Measurements from ENCODE around the gene IRAG1. TPM values are rescaled to one million over a fixed set of nuclear protein-coding genes. Genes with fewer than 3 reads are reported as not detected.

The IRAG1 gene
- polyA plus RNA-seq, 1 donor from 2014 or later = 0.18 TPM

DNA sequence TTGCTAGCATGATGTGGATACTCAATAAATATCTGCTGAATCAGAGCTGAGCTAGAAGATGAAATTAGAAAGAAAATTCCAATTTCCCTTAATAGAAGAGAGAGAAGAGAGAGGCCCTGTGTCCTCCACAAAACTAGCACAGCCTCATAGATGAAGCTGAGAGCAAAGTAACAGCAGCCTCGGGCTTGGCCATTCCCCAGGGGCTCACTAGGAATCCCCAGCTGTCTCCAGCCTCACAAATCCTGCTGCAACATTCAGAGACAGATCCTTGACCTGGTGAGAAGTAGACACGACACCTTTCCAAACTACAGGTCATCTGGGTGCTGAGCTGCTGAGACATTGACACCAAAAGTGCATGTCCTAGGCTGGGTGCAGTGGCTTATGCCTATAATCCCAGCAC lies 26.1 kb upstream of the IRAG1 start:
- Mint-ChIP-seq H3K27me3 (peaks cover 5% of the 10 kb centered on the region), H3K4me1 (peaks cover 0 to 3% (median 0%) of the 10 kb centered on the region in 3 donors), H3K9me3 (no peaks in the 10 kb centered on the region), H3K27ac (no peak overlapping the region), H3K36me3 (no peaks in the 10 kb centered on the region), H3K4me3 (no peak overlapping the region)

DNA sequence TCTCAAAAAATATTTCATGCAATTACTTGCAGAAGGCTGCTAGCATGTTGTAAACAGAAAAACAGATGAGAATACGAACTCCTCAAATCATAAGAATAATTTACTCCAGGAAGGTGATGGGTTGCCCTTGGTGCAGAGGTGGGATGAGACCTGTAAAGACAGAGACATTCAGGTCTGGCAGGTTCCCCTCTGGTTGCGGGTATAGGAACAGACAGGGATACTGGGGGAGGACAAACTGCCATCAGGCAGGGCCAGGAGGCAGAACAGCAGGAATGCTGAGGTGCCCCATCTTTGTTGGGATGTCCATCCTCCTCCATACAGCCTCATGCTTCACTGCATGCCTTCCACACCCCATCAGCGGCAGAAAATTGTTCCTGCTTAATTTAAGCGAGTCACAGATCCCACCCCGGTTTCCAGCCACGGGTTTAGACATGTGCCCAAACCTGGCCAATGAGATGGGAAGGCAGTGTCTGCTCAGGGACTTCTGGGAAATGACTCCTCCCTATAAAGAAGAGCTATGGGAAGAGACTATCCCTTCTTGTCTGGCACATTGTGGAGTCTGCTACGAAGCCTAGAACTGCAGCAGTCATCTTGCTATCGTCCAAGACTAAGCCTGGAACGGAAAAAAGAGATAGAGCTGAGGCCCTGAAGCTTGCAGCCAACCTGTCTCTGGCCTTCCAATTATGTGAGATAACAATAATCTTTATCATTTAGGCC lies 23.1 kb upstream of the IRAG1 start:
- H3K4me3 Mint-ChIP-seq = no peak overlapping the region

DNA sequence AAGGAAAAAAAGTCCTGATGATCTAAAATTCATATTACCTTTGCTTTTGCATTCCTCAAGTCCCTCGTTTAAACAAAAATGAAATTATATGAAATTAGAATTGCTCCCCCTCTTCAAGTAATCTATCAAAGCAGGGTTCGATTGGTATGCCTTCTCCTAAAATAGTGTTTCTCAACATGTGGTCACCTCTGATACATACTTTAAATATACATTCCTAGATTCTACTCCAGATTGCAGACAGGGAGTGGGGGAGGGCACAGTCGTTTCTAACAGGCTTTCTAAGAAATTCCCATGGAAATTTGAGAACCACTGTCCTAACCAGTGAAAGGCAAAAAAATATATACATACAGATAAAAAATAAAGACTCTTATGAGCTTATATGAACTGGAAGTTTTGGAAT lies 22.6 kb upstream of the IRAG1 start:
- H3K4me3 Mint-ChIP-seq = no peak overlapping the region
- no peaks in the 10 kb centered on the region for H3K9me3 Mint-ChIP-seq
- H3K4me1 Mint-ChIP-seq = no peaks in the 10 kb centered on the region
- no peak overlapping the region for H3K27ac Mint-ChIP-seq
- H3K36me3 Mint-ChIP-seq = no peaks in the 10 kb centered on the region
- H3K27me3 Mint-ChIP-seq = peaks cover 5% of the 10 kb centered on the region

More for the DNA sequence above, 23.1 kb upstream of the IRAG1 start:
- Mint-ChIP-seq H3K36me3 (no peaks in the 10 kb centered on the region), H3K27me3 (peaks cover 5% of the 10 kb centered on the region), H3K27ac (peak overlapping the region in 1 of 3 donors; percentile 59), H3K4me1 (no peaks in the 10 kb centered on the region), H3K9me3 (no peaks in the 10 kb centered on the region)

DNA sequence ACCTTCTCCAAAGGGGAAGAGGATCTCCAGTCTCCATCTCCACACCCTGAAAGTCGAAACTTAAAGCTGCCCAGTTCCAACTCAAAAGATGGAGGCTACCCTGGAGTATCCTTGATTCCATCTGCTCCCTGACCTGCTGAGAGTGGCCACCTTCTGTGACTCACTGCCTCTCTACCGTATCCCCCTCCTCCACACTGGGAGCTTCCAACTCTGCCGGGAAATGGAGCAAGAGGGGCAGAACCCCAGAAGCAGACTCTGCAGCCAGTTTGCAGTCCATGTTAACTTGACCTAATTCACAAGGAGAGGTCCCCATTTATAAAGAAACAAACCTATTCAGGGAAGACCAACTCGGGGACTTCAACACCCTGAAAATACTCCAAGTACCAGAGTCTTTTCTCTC lies 22.0 kb upstream of the IRAG1 start:
- Mint-ChIP-seq H3K27me3 (peaks cover 5% of the 10 kb centered on the region), H3K4me1 (no peaks in the 10 kb centered on the region), H3K27ac (no peak overlapping the region), H3K36me3 (no peaks in the 10 kb centered on the region), H3K4me3 (no peak overlapping the region), H3K9me3 (no peaks in the 10 kb centered on the region)

DNA sequence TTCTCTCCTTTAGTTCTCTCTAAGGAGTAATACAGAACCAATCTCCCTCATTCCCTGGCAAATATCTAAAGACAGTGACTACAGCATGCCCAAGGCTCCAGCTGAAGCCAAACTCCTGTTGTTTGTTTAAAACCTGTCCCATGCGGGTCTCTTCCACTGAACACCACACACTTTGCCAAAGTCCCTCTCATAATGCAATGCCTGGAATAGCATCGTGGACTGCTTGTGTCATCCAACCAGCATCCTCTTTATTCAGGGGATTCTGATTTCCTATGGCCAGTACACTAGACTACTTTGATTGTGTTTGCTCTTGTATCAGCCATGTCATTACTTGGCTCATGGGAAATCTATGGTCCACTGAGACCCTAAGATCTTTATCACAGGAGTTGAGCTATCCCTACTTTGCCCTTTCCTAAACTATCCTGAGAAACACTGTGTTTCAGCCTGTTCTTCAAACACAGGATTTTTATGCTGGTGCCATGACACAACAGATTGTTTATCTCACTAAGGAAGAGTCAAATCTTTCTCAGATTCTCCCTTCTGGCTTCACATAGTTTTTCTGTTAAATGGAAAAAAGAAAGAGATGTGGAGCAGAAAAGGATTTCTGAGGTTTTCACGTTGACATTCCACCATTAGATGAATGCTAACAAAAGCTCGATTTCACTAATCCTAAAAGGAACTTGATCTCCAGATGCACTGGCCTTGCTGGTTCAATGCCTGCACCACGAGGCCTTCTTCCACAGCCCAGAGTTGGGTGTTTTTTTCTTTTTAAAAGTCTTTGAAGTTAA lies 15.9 kb upstream of the IRAG1 start:
- no peaks in the 10 kb centered on the region for H3K27me3 Mint-ChIP-seq
- H3K9me3 Mint-ChIP-seq = no peaks in the 10 kb centered on the region
- no peaks in the 10 kb centered on the region for H3K36me3 Mint-ChIP-seq
- H3K4me1 Mint-ChIP-seq = no peaks in the 10 kb centered on the region
- H3K27ac Mint-ChIP-seq = no peak overlapping the region
- H3K4me3 Mint-ChIP-seq = no peak overlapping the region

DNA sequence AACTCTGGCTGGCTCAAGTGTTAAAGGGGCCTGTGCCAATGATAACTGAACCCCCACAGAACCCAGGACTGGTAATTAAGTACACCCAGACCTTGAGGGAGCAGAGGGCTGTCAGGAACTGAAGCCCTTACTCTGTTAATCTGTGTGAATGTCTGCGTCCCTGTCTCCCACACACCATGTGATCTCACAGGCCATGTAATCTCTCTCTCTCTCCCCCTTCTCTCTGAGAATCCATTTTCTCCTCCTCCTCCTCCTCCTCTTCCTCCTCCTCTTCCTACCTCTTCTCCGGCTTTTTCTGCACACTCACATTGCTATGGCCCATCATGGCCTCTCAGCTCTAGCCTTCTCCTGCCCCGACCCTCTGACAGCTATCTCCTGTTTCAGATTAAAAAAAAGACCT lies 14.6 kb upstream of the IRAG1 start:
- Mint-ChIP-seq H3K4me3 (peak overlapping the region in 1 of 4 donors; percentile 32), H3K27me3 (no peaks in the 10 kb centered on the region), H3K36me3 (no peaks in the 10 kb centered on the region), H3K4me1 (no peaks in the 10 kb centered on the region), H3K27ac (no peak overlapping the region), H3K9me3 (peaks cover 0 to 2% (median 0%) of the 10 kb centered on the region in 3 donors)

DNA sequence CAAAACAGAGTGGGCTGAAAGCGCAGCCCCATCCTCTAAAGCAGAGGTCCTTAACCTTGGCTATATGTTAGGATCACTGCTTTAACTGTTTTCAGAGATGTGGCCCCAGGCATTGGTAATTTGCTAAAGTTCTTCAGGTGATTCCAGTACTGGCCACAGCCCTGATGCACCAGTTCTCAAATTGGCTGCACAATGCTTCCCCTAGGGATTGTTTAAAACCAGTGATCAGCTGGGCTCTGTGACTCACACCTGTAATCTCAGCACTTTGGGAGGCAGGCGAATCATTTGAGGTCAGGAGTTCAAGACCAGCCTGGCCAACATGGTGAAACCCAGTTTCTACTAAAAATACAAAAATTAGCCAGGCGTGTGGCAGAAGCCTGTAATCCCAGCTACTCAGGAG lies 8.4 kb upstream of the IRAG1 start:
- no peaks in the 10 kb centered on the region for H3K4me1 Mint-ChIP-seq
- H3K27ac Mint-ChIP-seq = no peak overlapping the region
- no peaks in the 10 kb centered on the region for H3K27me3 Mint-ChIP-seq
- peaks cover 0 to 7% (median 7%) of the 10 kb centered on the region in 3 donors for H3K9me3 Mint-ChIP-seq
- H3K36me3 Mint-ChIP-seq = peaks cover 5% of the 10 kb centered on the region
- H3K4me3 Mint-ChIP-seq = no peak overlapping the region

DNA sequence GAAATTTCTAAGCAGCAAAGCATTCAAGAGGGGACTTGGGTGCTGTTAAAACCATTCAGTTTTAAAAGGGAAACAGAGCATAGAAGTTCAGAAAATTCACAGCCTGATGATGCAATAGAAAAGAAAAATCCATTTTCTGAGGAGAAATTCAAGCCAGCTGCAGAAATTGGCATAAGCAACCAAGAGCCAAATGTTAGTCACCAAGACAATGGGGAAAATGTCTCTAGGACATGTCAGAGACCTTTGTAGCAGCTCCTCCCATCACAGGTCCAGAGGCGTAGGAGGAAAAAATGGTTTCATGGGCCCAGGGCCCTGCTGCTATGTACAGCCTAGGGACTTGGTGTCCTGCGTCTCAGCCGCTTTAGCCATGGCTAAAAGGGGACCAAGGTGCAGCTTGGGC lies 5.5 kb upstream of the IRAG1 start:
- no peak overlapping the region for H3K4me3 Mint-ChIP-seq
- peaks cover 0 to 7% (median 7%) of the 10 kb centered on the region in 3 donors for H3K9me3 Mint-ChIP-seq
- peaks cover 0 to 4% (median 0%) of the 10 kb centered on the region in 3 donors for H3K4me1 Mint-ChIP-seq
- no peak overlapping the region for H3K27ac Mint-ChIP-seq
- H3K36me3 Mint-ChIP-seq = peaks cover 5% of the 10 kb centered on the region
- peaks cover 2% of the 10 kb centered on the region for H3K27me3 Mint-ChIP-seq

DNA sequence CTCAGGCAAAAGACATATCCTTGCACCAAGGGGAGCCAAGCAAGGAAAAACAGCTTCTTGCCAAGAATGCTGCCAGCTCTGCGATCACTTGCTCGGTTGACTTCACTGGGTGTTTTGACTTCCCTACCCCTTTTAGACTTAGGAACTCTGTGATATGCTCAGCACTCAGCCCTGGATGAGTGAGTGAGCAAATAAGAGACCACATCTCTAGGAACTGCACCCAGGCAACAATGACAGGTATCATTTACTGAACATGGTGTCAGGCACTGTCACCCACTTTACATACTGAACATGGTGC lies 3.7 kb upstream of the IRAG1 start:
- peaks cover 2% of the 10 kb centered on the region for H3K27me3 Mint-ChIP-seq
- H3K36me3 Mint-ChIP-seq = peaks cover 5% of the 10 kb centered on the region
- no peak overlapping the region for H3K4me3 Mint-ChIP-seq
- H3K9me3 Mint-ChIP-seq = peaks cover 0 to 7% (median 5%) of the 10 kb centered on the region in 3 donors
- peaks cover 0 to 4% (median 0%) of the 10 kb centered on the region in 3 donors for H3K4me1 Mint-ChIP-seq
- H3K27ac Mint-ChIP-seq = no peak overlapping the region

DNA sequence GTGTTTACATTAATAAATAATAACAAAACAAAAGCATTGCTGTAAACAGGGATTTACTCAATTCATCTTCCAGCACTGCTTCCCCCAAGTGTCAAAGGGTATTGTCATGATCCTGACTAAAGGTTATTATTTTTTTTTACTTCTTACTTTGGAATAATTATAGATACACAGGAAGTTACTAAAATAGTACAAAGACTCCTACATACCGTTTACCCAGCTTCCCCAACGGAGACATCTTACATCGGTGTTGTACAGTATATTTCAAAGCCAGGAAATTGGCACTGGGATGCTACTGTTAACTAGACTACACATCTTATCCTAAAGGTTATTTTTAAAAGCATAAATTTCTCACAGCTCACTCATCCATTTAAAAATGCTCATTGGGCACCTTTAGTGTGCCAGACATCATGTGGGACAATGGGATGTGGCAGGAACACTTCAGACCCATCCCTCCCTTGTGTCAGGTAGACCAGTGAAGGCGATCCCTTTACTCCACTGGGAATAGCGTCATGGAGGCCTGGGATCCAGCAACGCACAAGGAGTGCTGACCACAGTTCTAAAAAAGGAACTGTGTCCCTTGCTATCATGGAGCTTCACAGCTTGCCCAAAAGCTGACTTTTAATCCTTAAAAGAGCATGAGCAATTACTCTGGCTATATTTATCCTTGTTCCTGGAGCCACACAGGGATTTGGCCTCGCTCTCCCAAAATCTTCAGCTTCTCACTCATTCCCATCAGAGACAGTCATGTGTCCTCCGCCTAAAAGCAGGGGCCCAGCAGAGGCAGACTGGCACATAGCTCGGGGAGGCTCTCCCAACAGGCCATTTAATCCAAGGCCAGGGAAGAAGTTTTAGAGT lies 3.1 kb upstream of the IRAG1 start:
- H3K27me3 Mint-ChIP-seq = peaks cover 2% of the 10 kb centered on the region

DNA sequence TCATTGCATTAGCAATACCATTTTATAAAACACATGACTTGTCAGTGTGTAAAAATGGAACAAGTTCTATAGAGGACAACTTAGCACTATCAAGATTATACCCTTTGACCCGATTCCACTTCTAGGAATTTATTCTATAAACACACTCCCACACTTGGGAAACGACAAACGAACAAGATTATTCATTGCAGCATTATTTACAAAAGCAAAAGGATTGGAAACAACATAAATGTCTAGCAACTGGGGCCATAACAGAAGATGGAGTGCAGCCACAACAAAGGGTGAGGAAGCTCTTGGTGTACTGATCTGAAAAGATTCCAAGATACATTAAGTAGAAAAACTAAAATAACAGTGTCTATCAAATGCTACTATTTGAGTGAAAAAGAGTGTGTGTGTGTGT lies 2.3 kb upstream of the IRAG1 start:
- H3K4me1 Mint-ChIP-seq = peaks cover 0 to 4% (median 0%) of the 10 kb centered on the region in 3 donors
- H3K36me3 Mint-ChIP-seq = peaks cover 5% of the 10 kb centered on the region
- peaks cover 0 to 7% (median 5%) of the 10 kb centered on the region in 3 donors for H3K9me3 Mint-ChIP-seq
- H3K4me3 Mint-ChIP-seq = no peak overlapping the region
- H3K27ac Mint-ChIP-seq = no peak overlapping the region
- peaks cover 4% of the 10 kb centered on the region for H3K27me3 Mint-ChIP-seq

More for the DNA sequence above, 3.1 kb upstream of the IRAG1 start:
- Mint-ChIP-seq H3K4me3 (no peak overlapping the region), H3K27ac (no peak overlapping the region), H3K36me3 (peaks cover 5% of the 10 kb centered on the region), H3K9me3 (peaks cover 0 to 7% (median 5%) of the 10 kb centered on the region in 3 donors), H3K4me1 (peaks cover 0 to 4% (median 0%) of the 10 kb centered on the region in 3 donors)

DNA sequence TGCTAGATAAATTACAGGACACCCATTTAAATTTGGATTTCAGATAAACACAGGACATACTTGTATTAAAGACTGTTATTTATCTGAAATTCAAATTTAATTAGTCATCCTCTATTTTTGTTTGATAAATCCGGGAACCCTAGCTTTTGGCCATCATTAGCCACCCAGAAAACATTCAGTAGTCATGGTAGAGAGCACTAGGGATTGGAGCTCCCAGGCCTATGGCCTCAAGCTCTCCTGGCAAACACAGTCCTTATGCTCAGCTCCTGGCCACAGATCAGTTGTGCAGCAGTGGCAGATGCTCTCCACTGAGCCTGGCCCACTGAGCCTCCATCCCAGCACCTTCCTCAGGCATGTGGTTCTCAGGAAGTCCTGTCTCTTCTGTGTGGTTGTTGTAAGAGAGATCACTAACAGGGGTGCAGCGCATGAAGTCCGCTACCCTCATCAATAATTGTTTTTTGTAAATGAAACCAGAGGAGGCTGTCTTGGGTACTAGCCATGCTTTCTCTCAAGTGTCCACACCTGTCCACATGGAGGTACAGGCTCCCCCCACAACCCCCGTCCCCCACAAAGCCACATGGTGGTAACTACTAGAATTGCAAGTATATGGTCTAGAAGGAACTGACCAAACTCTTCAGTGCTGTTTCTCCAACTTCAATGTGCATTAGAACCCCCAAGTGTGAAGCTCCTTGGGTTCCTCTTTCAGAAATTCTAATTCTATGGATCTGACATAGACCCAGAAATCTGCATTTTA lies 1.1 kb upstream of the IRAG1 start:
- Mint-ChIP-seq H3K27me3 (peaks cover 7% of the 10 kb centered on the region), H3K4me3 (no peak overlapping the region), H3K27ac (no peak overlapping the region), H3K9me3 (peaks cover 0 to 7% (median 5%) of the 10 kb centered on the region in 3 donors), H3K36me3 (peaks cover 2% of the 10 kb centered on the region), H3K4me1 (peaks cover 0 to 4% (median 0%) of the 10 kb centered on the region in 3 donors)

DNA sequence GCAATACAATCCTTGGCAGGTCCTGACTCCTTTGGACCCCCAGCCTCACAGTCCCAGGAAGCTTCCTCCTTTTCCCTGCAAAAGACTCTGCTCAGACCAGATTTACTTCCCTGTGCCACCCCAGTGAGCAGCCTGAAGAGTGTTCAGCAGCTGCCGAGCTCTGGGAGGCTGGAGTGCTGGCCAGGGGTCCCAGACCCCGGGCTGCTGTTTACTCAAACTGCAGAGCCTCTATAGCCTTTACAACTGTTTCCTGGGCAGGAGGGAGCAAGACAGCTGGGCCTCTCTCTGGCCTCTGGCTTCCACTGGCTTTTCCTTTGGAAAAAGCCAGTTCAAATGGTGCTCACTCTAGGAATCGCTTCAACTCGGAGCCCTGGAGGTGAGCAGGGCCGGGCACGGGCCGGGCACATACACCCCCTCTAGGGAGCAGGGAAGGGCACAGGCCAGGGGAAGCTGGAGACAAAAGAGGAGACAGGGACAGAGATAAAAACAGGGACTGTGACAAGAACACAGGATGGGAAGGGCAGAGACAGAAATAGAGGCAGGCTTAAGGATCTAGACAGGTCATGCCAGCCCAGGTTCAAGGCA lies 932 bp downstream of the IRAG1 start:
- peaks cover 7% of the 10 kb centered on the region for H3K27me3 Mint-ChIP-seq
- no peak overlapping the region for H3K27ac Mint-ChIP-seq
- peaks cover 0 to 4% (median under 1%) of the 10 kb centered on the region in 3 donors for H3K4me1 Mint-ChIP-seq
- H3K9me3 Mint-ChIP-seq = no peaks in the 10 kb centered on the region
- H3K36me3 Mint-ChIP-seq = no peaks in the 10 kb centered on the region
- no peak overlapping the region for H3K4me3 Mint-ChIP-seq

DNA sequence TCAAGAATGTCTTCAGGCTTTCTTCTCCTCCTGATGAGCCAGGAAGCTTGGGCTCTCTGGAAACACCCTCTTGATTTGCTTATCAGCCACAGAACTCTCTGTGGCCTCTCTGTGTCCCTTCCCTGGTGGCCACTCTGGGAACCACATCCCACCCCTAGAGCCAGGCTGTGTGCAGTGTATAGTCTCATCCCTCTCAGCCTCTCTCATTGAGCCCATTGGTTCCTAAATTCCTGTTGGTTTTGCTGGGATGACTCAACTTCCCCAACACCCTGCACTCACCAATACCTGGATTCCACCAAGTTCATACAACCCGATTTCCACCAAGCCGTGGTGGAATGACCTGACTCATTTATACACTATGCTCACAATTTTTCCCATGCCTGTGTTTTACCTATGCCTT lies 5.2 kb downstream of the IRAG1 start:
- Mint-ChIP-seq H3K4me3 (no peak overlapping the region), H3K9me3 (no peaks in the 10 kb centered on the region), H3K27ac (no peak overlapping the region), H3K36me3 (peaks cover 2% of the 10 kb centered on the region), H3K4me1 (peaks cover 0 to 7% (median 5%) of the 10 kb centered on the region in 3 donors), H3K27me3 (peaks cover 4% of the 10 kb centered on the region)

Measured in IgD-negative memory B cell (primary cell).